Nucleus accumbens (tissue), 56 donors: ENCODE measurements around the gene HNF1A.
A peak's percentile ranks its signal among the peaks of the same experiment; 100 is the strongest.

Experiments used
- DNase-seq, 56 donors: peaks; one replicate each; lab custom pipeline; 2025; lab: John Stamatoyannopoulos, UW

HNF1A gene

DNA sequence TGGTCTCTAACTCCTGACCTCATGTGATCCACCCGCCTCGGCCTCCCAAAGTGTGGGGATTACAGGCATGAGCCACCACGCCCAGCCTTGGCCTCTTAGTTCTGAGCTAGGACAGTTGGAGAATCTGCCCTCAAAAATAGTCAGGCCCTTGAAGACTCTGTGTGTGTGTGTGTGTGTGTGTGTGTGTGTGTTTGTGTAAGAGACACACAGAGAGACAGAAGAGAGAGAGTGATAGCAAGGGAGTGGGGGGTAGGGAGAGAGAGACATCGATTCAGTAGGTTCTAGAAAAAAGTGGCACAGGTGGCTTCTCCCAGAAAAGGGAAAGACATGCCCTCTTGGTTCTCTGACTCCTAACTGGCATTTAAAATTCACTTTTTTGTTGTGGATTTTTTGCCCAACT lies 5.4 kb downstream of the HNF1A start:
- DNase-seq: no peak

DNA sequence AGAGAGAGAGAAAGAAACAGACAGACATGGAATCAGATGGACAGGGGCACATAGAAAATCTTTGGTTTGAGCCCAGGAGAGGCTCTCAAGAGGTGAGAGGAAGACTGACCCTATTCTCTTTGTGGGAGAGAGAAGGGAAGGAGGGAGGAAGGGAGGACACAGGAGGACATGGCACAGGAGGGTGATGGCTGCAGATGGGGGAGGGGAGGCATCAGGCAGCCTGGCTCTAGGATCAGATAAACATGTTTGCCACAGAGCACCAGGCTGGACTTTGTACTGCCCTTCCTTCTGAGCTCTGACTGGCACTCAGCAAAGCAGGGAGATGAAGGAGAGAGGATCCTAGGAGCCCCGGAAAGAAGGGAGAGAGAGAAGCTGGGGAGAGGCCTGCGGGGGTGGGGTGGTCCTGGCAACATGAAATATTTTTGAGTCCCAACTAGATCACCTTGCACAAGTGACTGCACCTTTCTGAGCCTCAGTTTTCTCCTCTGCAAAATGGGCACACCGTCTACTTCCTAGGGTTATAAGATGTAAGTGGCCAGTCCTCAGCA lies 6.1 kb downstream of the HNF1A start:
- DNase-seq: no peak

DNA sequence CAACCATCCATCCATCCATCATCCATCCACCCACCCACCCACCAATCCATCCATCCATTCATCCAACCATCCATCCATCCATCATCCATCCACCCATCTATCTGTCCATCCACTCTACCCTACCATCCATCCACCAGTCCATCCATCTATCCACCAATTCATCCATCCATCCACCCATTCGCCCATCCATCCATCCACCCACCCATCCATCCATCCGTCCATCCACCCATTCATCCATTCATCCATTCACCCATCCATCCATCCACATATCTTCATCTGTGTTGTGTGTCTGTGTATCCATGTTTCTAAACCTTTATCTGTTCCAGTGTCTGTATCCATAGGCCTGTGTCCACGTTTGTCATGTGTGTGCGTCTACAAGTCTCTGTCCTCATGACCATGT lies 9.9 kb downstream of the HNF1A start:
- DNase-seq: no peak

DNA sequence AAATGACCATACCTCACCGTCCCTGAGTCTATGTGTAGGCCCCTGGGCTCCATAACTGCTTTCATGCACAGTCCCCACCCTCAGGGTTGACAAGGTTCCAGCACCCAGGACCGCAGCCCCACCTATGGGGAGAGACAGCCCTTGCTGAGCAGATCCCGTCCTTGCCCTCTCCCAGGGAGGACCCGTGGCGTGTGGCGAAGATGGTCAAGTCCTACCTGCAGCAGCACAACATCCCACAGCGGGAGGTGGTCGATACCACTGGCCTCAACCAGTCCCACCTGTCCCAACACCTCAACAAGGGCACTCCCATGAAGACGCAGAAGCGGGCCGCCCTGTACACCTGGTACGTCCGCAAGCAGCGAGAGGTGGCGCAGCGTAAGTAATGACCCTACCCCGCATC lies 10.3 kb downstream of the HNF1A start:
- DNase-seq: no peak

GRCh38 chr12:120989687-120990086 lies 11.3 kb downstream of the HNF1A start:
- no peak for DNase-seq

DNA sequence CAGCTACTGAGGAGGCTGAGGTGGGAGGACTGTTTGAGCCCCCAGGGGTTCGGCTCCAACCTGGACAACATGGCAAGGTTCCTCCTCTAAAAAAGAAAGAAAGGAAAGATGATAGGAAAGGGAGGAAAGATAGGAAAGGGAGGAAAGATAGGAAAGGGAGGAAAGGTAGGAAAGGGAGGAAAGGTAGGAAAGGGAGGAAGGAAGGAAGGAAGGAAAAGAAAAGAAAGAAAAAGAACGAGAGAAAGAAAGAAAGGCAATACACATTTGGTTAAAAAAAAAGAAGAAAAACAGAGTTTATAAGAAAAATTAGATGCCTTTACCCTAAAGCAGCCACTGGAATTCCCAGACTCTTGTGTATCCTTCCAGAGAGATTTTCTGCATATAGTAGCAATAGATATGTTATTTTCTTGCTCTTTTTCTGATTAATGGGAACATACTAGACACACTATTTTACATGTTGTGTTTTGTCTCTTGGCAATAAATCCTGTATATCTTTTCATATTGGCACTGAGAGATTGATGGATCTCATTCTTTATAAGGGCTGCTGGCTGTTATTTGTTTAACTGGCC lies 12.2 kb downstream of the HNF1A start:
- DNase-seq: no peak

DNA sequence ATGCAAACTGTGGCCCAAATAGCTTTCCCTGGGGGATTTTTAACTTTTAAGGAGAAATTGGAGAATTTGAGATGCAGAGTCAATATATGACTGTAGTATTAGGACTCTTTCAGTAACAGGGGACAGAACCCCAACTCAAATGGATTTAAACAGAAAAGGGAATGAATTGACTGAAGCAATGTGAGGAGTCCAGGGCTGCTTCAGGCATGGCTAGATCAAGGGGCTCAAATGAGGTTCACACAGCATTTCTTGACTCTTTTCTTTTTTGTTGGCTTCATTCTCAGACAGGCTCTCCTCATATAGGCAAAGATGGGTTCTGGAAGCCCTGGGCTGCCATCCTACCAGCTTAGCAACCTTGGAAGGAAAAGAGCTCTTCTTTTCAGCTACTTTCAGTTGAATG lies 13.6 kb downstream of the HNF1A start:
- DNase-seq: no peak

- no peak for DNase-seq
Observed at GRCh38 chr12:120992989-120993388, 14.6 kb downstream of the HNF1A start.

GRCh38 chr12:120993496-120993895 lies 15.2 kb downstream of the HNF1A start:
- DNase-seq: no peak

DNA sequence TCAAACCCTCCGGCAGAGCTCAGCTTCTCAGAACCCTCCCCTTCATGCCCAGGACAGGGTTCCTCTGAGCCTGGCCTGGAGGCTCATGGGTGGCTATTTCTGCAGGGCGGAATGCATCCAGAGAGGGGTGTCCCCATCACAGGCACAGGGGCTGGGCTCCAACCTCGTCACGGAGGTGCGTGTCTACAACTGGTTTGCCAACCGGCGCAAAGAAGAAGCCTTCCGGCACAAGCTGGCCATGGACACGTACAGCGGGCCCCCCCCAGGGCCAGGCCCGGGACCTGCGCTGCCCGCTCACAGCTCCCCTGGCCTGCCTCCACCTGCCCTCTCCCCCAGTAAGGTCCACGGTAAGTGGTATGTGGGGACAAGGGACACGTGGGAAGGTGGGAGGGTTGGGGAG lies 15.7 kb downstream of the HNF1A start:
- DNase-seq: no peak

DNA sequence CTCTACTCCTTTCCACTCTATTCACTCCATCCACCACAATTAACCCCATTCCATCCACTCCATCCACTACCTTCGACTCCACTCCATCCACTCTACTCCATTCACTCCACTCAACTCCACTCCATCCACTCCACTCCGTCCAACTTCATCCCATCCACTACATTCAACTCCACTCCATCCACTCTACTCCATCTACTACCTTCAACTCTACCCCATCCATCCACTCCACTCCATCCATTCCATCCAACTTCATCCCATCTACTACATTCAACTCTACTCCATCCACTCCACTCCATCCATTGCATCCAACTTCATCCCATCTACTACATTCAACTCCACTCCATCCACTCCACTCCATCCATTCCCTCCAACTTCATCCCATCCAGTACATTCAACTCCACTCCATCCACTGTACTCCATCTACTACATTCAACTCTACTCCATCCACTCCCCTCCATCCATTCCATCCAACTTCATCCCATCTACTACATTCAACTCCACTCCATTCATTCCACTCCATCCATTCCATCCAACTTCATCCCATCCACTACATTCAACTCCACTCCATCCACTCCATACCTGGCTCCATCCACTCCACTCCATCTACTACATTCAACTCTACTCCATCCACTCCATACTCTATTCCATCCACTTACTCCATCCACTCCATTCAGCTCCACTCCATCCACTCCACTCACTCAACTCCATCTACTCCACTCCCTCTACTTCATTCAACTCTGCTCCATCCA lies 16.4 kb downstream of the HNF1A start:
- DNase-seq: no peak

- peak in 1 of 56 donors; percentile 6 for DNase-seq
Observed at GRCh38 chr12:120996133-120996746, 17.9 kb downstream of the HNF1A start.

DNA sequence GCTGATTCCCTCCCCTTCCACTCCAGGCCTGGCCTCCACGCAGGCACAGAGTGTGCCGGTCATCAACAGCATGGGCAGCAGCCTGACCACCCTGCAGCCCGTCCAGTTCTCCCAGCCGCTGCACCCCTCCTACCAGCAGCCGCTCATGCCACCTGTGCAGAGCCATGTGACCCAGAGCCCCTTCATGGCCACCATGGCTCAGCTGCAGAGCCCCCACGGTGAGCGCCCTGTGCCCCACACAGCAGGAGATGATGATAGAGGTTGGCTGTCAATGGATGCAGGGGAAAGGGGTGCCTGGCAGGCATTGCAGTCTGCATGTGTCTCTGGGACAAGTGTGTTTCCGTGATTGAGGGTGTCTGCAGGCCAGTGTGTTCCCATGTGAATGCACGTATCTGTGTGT lies 19.1 kb downstream of the HNF1A start:
- DNase-seq: no peak

DNA sequence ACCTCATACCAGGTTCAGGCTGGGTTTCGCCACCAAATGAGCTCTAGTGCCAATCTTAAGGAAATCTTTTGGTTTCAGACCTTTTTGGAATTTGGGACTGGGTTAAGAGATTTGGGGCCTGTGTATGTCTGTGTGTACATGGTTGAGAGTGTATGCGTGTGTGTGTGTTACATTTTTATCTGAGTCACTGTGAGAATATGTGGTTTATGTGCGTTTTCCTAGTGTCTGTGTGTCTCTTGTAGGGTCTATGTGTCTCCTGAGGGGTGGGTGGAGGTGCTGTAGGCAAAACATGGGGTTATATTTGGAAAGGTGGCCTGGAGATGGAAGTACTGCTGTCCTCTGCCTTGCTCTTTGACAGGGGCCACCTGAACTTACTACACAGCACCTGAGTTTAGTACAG lies 20.1 kb downstream of the HNF1A start:
- DNase-seq: no peak

DNA sequence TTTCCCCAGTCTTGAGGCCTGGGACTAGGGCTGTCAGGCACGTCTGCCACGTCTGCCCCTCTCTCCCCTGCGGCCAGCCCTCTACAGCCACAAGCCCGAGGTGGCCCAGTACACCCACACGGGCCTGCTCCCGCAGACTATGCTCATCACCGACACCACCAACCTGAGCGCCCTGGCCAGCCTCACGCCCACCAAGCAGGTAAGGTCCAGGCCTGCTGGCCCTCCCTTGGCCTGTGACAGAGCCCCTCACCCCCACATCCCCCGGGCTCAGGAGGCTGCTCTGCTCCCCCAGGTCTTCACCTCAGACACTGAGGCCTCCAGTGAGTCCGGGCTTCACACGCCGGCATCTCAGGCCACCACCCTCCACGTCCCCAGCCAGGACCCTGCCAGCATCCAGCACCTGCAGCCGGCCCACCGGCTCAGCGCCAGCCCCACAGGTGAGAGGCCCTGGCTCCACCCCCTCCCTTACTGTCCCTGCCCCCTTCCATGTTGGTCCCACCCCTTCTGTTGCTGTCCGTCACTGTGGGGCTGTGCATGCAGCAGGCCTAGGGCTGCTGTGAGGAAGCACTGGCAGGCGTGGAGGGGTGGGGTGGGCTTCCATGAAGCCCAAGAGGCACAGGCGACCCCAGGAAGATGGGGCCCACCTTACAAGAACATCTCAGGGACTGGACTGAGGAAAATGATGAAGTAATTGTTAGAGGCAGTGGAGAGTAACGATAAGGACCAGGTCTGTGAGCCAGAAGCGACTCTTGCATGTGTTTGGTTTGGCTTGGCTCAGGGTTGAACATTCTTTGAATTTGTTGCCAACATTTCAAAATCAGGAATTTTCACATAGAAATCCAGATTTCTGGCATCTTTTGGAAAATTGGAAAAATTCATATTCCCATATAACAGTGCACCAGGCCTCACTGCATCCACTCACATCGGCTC lies 21.1 kb downstream of the HNF1A start:
- no peak for DNase-seq

GRCh38 chr12:121000530-121000929 lies 22.2 kb downstream of the HNF1A start:
- DNase-seq: no peak

- no peak for DNase-seq
Observed at GRCh38 chr12:121001060-121001459, 22.7 kb downstream of the HNF1A start.

DNA sequence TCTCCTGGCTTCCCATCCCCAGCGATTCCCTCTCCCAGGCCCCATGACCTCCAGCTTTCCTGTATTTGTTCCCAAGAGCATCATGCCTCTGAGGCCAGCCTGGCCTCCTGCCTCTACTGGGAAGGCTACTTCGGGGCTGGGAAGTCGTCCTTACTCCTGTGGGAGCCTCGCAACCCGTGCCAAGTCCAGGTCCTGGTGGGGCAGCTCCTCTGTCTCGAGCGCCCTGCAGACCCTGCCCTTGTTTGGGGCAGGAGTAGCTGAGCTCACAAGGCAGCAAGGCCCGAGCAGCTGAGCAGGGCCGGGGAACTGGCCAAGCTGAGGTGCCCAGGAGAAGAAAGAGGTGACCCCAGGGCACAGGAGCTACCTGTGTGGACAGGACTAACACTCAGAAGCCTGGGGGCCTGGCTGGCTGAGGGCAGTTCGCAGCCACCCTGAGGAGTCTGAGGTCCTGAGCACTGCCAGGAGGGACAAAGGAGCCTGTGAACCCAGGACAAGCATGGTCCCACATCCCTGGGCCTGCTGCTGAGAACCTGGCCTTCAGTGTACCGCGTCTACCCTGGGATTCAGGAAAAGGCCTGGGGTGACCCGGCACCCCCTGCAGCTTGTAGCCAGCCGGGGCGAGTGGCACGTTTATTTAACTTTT lies 23.6 kb downstream of the HNF1A start:
- no peak for DNase-seq

GRCh38 chr12:121003650-121004049 lies 25.3 kb downstream of the HNF1A start:
- no peak for DNase-seq

GRCh38 chr12:121004253-121004815 lies 26.0 kb downstream of the HNF1A start:
- DNase-seq: no peak
